Neural crest cell (in vitro differentiated cells): ENCODE measurements around the gene ACOD1. TPM values are rescaled to one million over a fixed set of nuclear protein-coding genes. Genes with fewer than 3 reads are reported as not detected.

ENCODE experiments used
- DNase-seq: peaks from one replicate; pipeline ENCODE4 v3.0.0; 2021; ENCODE audit warnings: low read depth, mixed read lengths, low spot score
- H3K27ac Mint-ChIP-seq: one replicate; pipeline ENCODE4 v1.8.0; 2021; ENCODE audit warnings: mild to moderate bottlenecking, mixed read lengths; ENCODE audit not compliant: unreplicated experiment
- H3K27me3 Mint-ChIP-seq: 2 replicates; pipeline ENCODE4 v1.8.0; 2021; ENCODE audit warnings: low read depth, mild to moderate bottlenecking, mixed read lengths
- H3K36me3 Mint-ChIP-seq: 2 replicates; pipeline ENCODE4 v1.8.0; 2021; ENCODE audit warnings: low read depth, mild to moderate bottlenecking, mixed read lengths
- H3K4me1 Mint-ChIP-seq: 2 replicates; pipeline ENCODE4 v1.8.0; 2021; ENCODE audit warnings: mixed read lengths
- H3K4me3 Mint-ChIP-seq: one replicate; pipeline ENCODE4 v1.8.0; 2021; ENCODE audit warnings: mild to moderate bottlenecking, mixed read lengths
- H3K9me3 Mint-ChIP-seq: 2 replicates; pipeline ENCODE4 v1.8.0; 2021; ENCODE audit warnings: mixed read lengths
- total RNA-seq: library from RNA; stranded (reverse); gene quantifications from 2 replicates; pipeline ENCODE4 v1.2.1, GENCODE V29; 2021
- TF ChIP-seq, protein P1 (sequence below): fragments of 200-600 bp; sonication (generic); conservative IDR thresholded peaks from 2 replicates; pipeline ENCODE4 v1.5.0; 2021; ENCODE audit warnings: antibody characterized with exemption, mild to moderate bottlenecking

ACOD1 gene
- total RNA-seq, 1 donor from 2014 or later = not detected

DNA sequence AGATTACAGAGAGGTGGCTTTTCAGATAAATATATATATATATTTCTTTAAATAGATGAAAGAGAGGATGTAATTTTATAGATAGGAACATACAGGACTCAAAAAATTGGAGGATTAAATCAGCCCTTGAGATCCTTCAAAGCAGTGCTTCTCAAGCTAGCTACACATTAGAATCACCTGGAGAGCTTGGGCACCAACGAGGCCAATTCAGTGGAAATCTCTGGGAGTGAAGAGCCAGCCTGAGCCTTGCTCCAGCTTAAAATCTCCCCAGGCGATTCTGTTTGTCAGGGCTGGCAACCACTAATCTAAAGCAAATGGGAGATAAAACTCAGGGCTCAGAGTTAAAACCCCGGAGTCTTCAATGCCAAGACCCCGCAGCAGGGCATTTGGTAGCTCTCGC lies 28.6 kb downstream of the ACOD1 start:
- H3K27ac Mint-ChIP-seq = no peak overlapping the region
- peaks cover 29% of the 10 kb centered on the region for H3K27me3 Mint-ChIP-seq
- H3K4me3 Mint-ChIP-seq = no peak overlapping the region

DNA sequence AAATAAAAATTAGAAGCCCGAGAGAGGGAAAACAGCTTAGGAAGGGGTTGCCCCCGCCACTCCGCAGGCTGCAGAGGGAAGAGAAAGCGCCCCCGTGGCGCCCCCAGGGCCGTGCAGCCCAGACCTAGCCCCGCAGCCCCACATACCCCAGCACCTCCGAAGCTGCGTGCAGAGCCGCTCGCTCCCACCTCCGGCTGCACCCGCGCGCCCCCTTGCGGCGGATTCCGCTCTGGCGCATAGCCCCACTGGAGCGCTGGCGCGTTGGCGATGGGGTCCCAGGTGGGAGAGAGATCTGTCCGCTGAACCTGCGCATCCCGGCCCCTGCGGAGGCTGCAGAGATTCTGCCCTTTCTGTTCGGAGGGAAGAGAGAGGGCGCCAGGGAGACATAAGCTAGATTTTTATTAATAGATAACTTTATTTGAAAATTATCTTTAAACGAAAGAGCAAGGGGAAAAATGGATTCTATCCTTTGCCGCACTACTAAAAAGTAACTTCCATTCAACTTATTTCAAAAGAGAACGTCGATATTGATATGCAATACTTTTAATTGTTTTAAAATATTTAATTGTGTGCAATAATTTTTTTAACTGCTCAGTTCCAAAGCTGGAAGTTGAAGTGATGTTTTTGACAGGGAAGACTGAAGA lies 31.9 kb downstream of the ACOD1 start:
- peaks cover 35% of the 10 kb centered on the region for H3K27me3 Mint-ChIP-seq
- H3K36me3 Mint-ChIP-seq = no peaks in the 10 kb centered on the region
- peak; percentile 94 for DNase-seq
- TF ChIP-seq, protein P1, sequence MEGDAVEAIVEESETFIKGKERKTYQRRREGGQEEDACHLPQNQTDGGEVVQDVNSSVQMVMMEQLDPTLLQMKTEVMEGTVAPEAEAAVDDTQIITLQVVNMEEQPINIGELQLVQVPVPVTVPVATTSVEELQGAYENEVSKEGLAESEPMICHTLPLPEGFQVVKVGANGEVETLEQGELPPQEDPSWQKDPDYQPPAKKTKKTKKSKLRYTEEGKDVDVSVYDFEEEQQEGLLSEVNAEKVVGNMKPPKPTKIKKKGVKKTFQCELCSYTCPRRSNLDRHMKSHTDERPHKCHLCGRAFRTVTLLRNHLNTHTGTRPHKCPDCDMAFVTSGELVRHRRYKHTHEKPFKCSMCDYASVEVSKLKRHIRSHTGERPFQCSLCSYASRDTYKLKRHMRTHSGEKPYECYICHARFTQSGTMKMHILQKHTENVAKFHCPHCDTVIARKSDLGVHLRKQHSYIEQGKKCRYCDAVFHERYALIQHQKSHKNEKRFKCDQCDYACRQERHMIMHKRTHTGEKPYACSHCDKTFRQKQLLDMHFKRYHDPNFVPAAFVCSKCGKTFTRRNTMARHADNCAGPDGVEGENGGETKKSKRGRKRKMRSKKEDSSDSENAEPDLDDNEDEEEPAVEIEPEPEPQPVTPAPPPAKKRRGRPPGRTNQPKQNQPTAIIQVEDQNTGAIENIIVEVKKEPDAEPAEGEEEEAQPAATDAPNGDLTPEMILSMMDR = peak; percentile 98
- no peak overlapping the region for H3K27ac Mint-ChIP-seq
- H3K4me3 Mint-ChIP-seq = no peak overlapping the region
- peaks cover 5% of the 10 kb centered on the region for H3K4me1 Mint-ChIP-seq
- H3K9me3 Mint-ChIP-seq = no peaks in the 10 kb centered on the region

More for the DNA sequence above, 28.6 kb downstream of the ACOD1 start:
- H3K9me3 Mint-ChIP-seq = no peaks in the 10 kb centered on the region
- peaks cover 5% of the 10 kb centered on the region for H3K4me1 Mint-ChIP-seq
- TF ChIP-seq, protein P1 = no peak
- DNase-seq = no peak
- no peaks in the 10 kb centered on the region for H3K36me3 Mint-ChIP-seq

DNA sequence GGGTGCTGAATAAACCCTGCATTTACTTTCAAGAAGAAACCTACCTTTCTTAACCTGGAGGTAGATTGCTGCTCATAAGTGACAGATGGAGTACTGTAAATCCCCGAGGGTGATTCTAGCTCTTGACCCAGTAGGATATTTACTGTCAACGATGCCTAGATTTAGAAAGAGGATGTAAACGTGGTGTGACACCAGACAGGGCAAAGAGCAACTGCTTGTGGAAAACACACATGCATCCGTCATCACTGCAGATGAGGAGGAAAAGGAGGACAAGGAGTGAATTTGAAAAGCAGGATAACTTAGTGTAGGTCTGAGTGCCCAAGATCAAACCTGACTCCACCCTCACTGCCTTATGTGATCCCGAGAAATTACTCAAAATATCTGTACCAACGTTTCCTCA lies 33.8 kb downstream of the ACOD1 start:
- DNase-seq = no peak
- peaks cover 5% of the 10 kb centered on the region for H3K4me1 Mint-ChIP-seq
- H3K27me3 Mint-ChIP-seq = peaks cover 44% of the 10 kb centered on the region
- H3K4me3 Mint-ChIP-seq = no peak overlapping the region
- no peak overlapping the region for H3K27ac Mint-ChIP-seq
- TF ChIP-seq, protein P1 = no peak
- H3K36me3 Mint-ChIP-seq = no peaks in the 10 kb centered on the region
- peaks cover 3% of the 10 kb centered on the region for H3K9me3 Mint-ChIP-seq

DNA sequence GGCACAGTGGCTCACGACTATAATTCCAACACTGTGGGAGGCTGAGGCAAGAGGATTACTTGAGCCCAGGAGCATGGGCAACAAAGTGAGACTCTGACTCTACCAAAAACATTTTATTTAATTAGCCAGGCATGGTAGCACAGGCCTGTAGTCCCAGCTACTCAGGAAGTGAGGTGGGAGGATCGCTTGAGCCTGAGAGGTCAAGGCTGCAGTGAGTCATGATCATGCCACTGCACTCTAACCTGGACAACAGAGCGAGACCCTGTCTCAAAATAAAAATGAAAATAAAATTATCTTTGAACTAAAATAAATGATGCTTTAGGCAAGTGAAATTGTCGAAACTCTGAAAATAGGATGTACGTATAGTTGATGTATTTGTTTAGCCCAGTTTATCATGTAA lies 35.4 kb downstream of the ACOD1 start:
- TF ChIP-seq, protein P1 = no peak
- Mint-ChIP-seq H3K4me3 (no peak overlapping the region), H3K4me1 (peaks cover 5% of the 10 kb centered on the region), H3K9me3 (peaks cover 3% of the 10 kb centered on the region), H3K27ac (no peak overlapping the region), H3K27me3 (peaks cover 37% of the 10 kb centered on the region), H3K36me3 (no peaks in the 10 kb centered on the region)
- DNase-seq = no peak

DNA sequence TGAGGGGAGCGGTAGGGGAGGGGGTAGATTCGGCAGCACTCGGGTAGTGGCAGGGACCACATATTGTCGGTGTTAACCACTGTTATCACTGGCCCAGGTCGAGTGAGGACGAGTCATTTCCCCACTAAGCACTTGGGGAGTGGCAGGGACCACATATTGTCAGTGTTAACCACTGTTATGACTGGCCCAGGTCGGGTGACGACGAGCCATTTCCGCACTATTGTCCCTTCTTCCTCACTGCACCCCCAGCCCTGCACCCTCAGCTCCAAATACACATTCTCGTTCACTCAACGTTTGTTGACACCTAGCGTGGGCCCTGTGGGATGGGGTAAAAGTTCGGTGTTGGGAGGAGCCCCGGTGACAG lies 43.1 kb downstream of the ACOD1 start:
- H3K27ac Mint-ChIP-seq = peak overlapping the region; percentile 14
- H3K4me3 Mint-ChIP-seq = peak overlapping the region; percentile 97
- H3K27me3 Mint-ChIP-seq = peaks cover 1% of the 10 kb centered on the region
- peaks cover under 1% of the 10 kb centered on the region for H3K9me3 Mint-ChIP-seq
- TF ChIP-seq, protein P1 = no peak
- no peak for DNase-seq
- peaks cover 2% of the 10 kb centered on the region for H3K36me3 Mint-ChIP-seq
- H3K4me1 Mint-ChIP-seq = peaks cover 30% of the 10 kb centered on the region
